Measurements from ENCODE around the gene LTBP2. TPM values are rescaled to one million over a fixed set of nuclear protein-coding genes. Genes with fewer than 3 reads are reported as not detected.

Gene LTBP2
- total and polyA plus RNA-seq, 2 of the 13 experiments (the other 11 are each of a cell fraction or from before 2014, with no cell fraction given), result 0.20 to 0.41 TPM

GRCh38 chr14:74608959-74609611 lies 3.0 kb downstream of the LTBP2 start (continued):
- TF ChIP-seq USF2 (IDR thresholded peaks at IDR 0.05; ENCODE audit: low read depth, low read length) (peak; percentile 40), USF2 (CRISPR knock-in tag; IDR thresholded peaks at IDR 0.05; ENCODE audit: borderline replicate concordance) (peak; percentile 56; the same call in 1 of the 2 replicates), ZNF615 (CRISPR knock-in tag; IDR thresholded peaks at IDR 0.05; ENCODE audit: borderline replicate concordance) (no peak), GLMP (CRISPR knock-in tag; IDR thresholded peaks at IDR 0.05; ENCODE audit: borderline replicate concordance) (no peak), DMAP1 (CRISPR knock-in tag; IDR thresholded peaks at IDR 0.05) (no peak), ZUFSP (CRISPR knock-in tag; IDR thresholded peaks at IDR 0.05; ENCODE audit: borderline replicate concordance) (no peak), ZFP36L1 (CRISPR knock-in tag; IDR thresholded peaks at IDR 0.05) (no peak), PAXIP1 (CRISPR knock-in tag; conservative IDR thresholded peaks at IDR 0.05) (0 out of 2 replicates have a peak, but pooled peaks have one; percentile 14), ETS1 (CRISPR knock-in tag; IDR thresholded peaks at IDR 0.05) (no peak), MEIS1 (CRISPR knock-in tag; IDR thresholded peaks at IDR 0.05; ENCODE audit: borderline replicate concordance) (0 out of 2 replicates have a peak, but pooled peaks have one; percentile 55), CEBPB (IDR thresholded peaks at IDR 0.05; ENCODE audit: borderline replicate concordance, low read depth, low read length) (no peak), GPBP1L1 (CRISPR knock-in tag; IDR thresholded peaks at IDR 0.05) (no peak), PBX2 (CRISPR knock-in tag; IDR thresholded peaks at IDR 0.05) (no peak), NFYC (CRISPR knock-in tag; IDR thresholded peaks at IDR 0.05) (no peak), THAP11 (CRISPR knock-in tag; IDR thresholded peaks at IDR 0.05) (0 out of 2 replicates have a peak, but pooled peaks have one; percentile 23), ZNF432 (CRISPR knock-in tag; IDR thresholded peaks at IDR 0.05; ENCODE audit: borderline replicate concordance) (no peak)

Data from HepG2 (cell line).